ENCODE results near the gene CTSZ.
A peak's percentile ranks its signal among the peaks of the same experiment; 100 is the strongest.

The CTSZ gene

GRCh38 chr20:59039233-59039632, 32.2 kb upstream of the CTSZ start:
- H3K27ac ChIP-seq, result no peak overlapping the region
- no peak for TF ChIP-seq CTCF (IDR thresholded peaks at IDR 0.05)
- TF ChIP-seq ZFX (IDR thresholded peaks at IDR 0.05; ENCODE audit: borderline replicate concordance), result no peak

- no peak overlapping the region for H3K27ac ChIP-seq
- TF ChIP-seq CTCF (IDR thresholded peaks at IDR 0.05), result no peak
- TF ChIP-seq ZFX (IDR thresholded peaks at IDR 0.05; ENCODE audit: borderline replicate concordance), result no peak
Observed at GRCh38 chr20:59037386-59037785, 30.3 kb upstream of the CTSZ start.

GRCh38 chr20:59035381-59035780, 28.3 kb upstream of the CTSZ start:
- no peak for TF ChIP-seq CTCF (IDR thresholded peaks at IDR 0.05)
- no peak overlapping the region for H3K27ac ChIP-seq

- no peak for TF ChIP-seq CTCF (IDR thresholded peaks at IDR 0.05)
- TF ChIP-seq ZFX (IDR thresholded peaks at IDR 0.05; ENCODE audit: borderline replicate concordance), result no peak
- peak overlapping the region; percentile 77 for H3K27ac ChIP-seq
Observed at GRCh38 chr20:59033616-59034165, 26.6 kb upstream of the CTSZ start.

GRCh38 chr20:59033093-59033492, 26.0 kb upstream of the CTSZ start:
- TF ChIP-seq CTCF (IDR thresholded peaks at IDR 0.05) (no peak), ZFX (IDR thresholded peaks at IDR 0.05; ENCODE audit: borderline replicate concordance) (no peak)
- peak overlapping the region; percentile 77 for H3K27ac ChIP-seq

GRCh38 chr20:59032713-59033059, 25.6 kb upstream of the CTSZ start:
- peak overlapping the region; percentile 77 for H3K27ac ChIP-seq
- TF ChIP-seq CTCF (IDR thresholded peaks at IDR 0.05) (peak; percentile 14), ZFX (IDR thresholded peaks at IDR 0.05; ENCODE audit: borderline replicate concordance) (no peak)

GRCh38 chr20:59032023-59032712, 25.1 kb upstream of the CTSZ start, which contains the start of gene ATP5F1E:
TSS of gene ATP5F1E (minus strand) at chr20:59032335. CDS start at chr20:59032251, 84 bp downstream.
- H3K27ac ChIP-seq, result peak within 1 kb of the TSS; percentile 77
- TF ChIP-seq CTCF (IDR thresholded peaks at IDR 0.05) (no peak), ZFX (IDR thresholded peaks at IDR 0.05; ENCODE audit: borderline replicate concordance) (no peak)
